GM18867 (cell line): ENCODE measurements around the gene ATP2C2.

Experiments
- ATAC-seq: cut with Tn5 transposase; IDR thresholded peaks from one replicate; pipeline ENCODE4 v1.9.1; 2021; ENCODE audit warnings: mild to moderate bottlenecking, moderate library complexity; ENCODE audit not compliant: unreplicated experiment

Gene ATP2C2

GRCh38 chr16:84366208-84366607 is 2.1 kb upstream of the ATP2C2 start:
- no peak for ATAC-seq

GRCh38 chr16:84367297-84367680 is 1.0 kb upstream of the ATP2C2 start:
- no peak for ATAC-seq

- no peak for ATAC-seq
Measured at GRCh38 chr16:84367750-84368307, 509 bp upstream of the ATP2C2 start.

- ATAC-seq = no peak
Measured at GRCh38 chr16:84369105-84369504, 767 bp downstream of the ATP2C2 start.

- no peak for ATAC-seq
Measured at GRCh38 chr16:84369938-84370627, 1.7 kb downstream of the ATP2C2 start.

- no peak for ATAC-seq
Measured at GRCh38 chr16:84370723-84371552, 2.6 kb downstream of the ATP2C2 start.

- ATAC-seq = no peak
Measured at GRCh38 chr16:84371553-84371865, 3.2 kb downstream of the ATP2C2 start.

GRCh38 chr16:84373907-84374489 is 5.7 kb downstream of the ATP2C2 start:
- no peak for ATAC-seq

GRCh38 chr16:84378099-84378498 is 9.8 kb downstream of the ATP2C2 start:
- no peak for ATAC-seq

- ATAC-seq = no peak
Measured at GRCh38 chr16:84378567-84378966, 10.2 kb downstream of the ATP2C2 start.

- ATAC-seq = no peak
Measured at GRCh38 chr16:84379008-84379708, 10.8 kb downstream of the ATP2C2 start.

GRCh38 chr16:84379709-84380362 is 11.5 kb downstream of the ATP2C2 start:
- ATAC-seq = no peak

- no peak for ATAC-seq
Measured at GRCh38 chr16:84380405-84380804, 12.1 kb downstream of the ATP2C2 start.

GRCh38 chr16:84382396-84382795 is 14.1 kb downstream of the ATP2C2 start:
- no peak for ATAC-seq

GRCh38 chr16:84383106-84383505 is 14.8 kb downstream of the ATP2C2 start:
- no peak for ATAC-seq

GRCh38 chr16:84386047-84386446 is 17.7 kb downstream of the ATP2C2 start:
- ATAC-seq = no peak

- no peak for ATAC-seq
Measured at GRCh38 chr16:84387021-84387420, 18.7 kb downstream of the ATP2C2 start.

- no peak for ATAC-seq
Measured at GRCh38 chr16:84390131-84390785, 21.9 kb downstream of the ATP2C2 start.

GRCh38 chr16:84391151-84392030 is 23.1 kb downstream of the ATP2C2 start:
- no peak for ATAC-seq
